Cardiac fibroblast (primary cell): ENCODE results near the gene PCCA.

Experiments used
- DNase-seq, 2 donors: peaks; one replicate each; pipeline versions ENCODE4 v3.0.0 to v3.0.0-alpha.2; 2010; ENCODE audit warnings: low read depth in 2 of 2
- H3K4me3 ChIP-seq, 2 donors: replicated peaks in 1 of 2; 1 replicate in 1 of 2; 2 replicates in 1 of 2; pipeline ENCODE4 v1.5.1; 2011; ENCODE audit warnings: low read depth in 2 of 2, low read length in 2 of 2, mild to moderate bottlenecking in 2 of 2, moderate library complexity in 1 of 2
- TF ChIP-seq, protein P1 (sequence below): IDR thresholded peaks from one replicate; pipeline ENCODE4 v1.5.1; 2011; ENCODE audit warnings: low read depth, mild to moderate bottlenecking, low read length, inconsistent platforms

The PCCA gene

DNA sequence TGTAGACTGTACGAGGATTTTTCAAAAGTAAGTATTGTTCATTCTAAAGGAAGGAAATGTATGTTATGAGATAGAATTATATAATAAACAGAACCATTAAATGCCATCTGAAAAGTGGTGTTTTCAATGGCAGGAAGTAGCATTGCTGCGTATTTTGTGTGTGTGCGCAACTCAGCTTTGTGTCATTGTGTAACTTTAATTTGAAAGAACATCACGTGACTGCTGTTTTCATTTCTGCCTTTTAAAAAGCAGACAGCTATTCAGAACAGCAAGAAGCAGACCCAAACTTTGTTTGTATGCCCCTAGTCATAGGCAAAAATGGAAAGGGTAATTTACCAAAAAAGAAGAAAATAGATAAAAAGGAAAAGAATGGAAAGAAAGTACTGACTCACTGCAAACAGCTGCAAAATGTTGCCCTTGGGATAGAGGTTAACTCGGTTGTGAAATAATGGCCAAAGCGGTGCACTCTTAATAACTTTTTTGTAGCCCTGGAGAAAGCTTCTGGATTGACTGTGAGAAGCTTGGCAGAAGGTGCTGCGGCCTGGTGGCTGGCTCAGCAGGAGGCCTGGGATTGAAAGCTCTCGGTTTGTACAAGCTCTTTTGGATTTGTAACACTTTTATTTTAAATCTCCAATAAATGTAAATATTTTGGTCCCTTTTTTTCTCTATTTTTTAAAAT, 402.4 kb downstream of the PCCA start:
- no peak overlapping the region for H3K4me3 ChIP-seq
- TF ChIP-seq, protein P1, sequence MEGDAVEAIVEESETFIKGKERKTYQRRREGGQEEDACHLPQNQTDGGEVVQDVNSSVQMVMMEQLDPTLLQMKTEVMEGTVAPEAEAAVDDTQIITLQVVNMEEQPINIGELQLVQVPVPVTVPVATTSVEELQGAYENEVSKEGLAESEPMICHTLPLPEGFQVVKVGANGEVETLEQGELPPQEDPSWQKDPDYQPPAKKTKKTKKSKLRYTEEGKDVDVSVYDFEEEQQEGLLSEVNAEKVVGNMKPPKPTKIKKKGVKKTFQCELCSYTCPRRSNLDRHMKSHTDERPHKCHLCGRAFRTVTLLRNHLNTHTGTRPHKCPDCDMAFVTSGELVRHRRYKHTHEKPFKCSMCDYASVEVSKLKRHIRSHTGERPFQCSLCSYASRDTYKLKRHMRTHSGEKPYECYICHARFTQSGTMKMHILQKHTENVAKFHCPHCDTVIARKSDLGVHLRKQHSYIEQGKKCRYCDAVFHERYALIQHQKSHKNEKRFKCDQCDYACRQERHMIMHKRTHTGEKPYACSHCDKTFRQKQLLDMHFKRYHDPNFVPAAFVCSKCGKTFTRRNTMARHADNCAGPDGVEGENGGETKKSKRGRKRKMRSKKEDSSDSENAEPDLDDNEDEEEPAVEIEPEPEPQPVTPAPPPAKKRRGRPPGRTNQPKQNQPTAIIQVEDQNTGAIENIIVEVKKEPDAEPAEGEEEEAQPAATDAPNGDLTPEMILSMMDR, result peak; percentile 27
- peak; percentile 81 to 92 for DNase-seq

DNA sequence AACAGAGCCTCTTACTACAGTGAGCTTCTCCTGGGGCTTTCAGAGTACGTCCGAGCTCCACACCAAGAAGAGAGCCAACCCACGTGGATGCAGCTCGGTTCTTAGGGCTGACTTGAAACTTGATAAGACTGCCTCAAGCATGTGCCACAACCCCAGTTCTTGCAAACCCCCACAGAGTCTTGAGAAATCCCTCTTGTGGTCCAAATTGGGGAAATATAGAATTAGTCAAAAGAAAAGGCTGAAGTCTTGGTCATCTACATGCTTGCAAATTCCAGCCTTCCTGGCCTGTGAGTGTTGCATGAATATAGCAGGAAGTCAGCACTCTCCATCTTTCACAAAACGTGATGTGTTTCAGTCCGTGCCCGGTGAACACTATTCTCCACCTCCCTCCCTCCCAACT, 404.5 kb downstream of the PCCA start:
- H3K4me3 ChIP-seq, result no peak overlapping the region
- DNase-seq, result peak in 1 of 2 donors; percentile 62
- TF ChIP-seq, protein P1, result no peak

DNA sequence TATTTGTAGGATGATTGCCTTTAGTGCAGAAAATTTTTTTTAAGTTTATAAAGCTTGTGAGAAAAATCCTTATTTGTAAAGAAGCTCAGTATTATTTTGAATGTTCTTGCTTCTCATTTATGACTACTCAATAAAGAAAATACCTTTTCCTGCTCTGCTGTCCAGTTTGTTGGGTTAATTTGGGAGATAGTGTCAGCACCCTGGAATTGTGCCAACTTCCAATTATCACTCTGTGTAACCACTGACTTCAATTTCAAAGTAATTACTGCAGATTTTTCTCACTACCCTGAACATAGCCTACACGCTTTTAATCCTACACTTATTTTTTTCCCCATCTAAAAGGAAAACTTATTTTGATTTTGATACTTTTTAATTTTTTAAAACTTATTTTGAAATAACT, 406.6 kb downstream of the PCCA start:
- TF ChIP-seq, protein P1, result no peak
- no peak overlapping the region for H3K4me3 ChIP-seq
- DNase-seq, result no peak

DNA sequence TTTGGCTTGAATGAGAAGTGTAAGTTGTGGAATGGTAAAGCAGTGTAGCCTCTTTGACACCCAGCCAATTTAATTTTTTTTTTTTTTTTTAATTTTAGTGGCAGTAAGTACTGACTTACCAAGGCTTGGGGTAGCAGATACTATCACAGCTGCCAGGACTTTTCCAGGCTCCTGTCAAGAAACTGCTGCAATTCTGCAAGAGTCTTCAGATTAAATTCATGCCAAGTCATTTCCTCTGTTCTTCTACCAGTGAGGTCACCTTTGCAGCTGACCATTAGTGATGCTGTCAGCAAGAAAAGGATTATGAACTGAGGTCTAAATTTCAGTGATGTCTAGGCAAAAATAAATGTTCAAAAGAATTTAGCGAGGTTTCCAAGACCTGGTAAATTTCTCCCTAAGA, 408.5 kb downstream of the PCCA start:
- H3K4me3 ChIP-seq, result no peak overlapping the region
- TF ChIP-seq, protein P1, result no peak
- DNase-seq, result peak; percentile 74 to 95

DNA sequence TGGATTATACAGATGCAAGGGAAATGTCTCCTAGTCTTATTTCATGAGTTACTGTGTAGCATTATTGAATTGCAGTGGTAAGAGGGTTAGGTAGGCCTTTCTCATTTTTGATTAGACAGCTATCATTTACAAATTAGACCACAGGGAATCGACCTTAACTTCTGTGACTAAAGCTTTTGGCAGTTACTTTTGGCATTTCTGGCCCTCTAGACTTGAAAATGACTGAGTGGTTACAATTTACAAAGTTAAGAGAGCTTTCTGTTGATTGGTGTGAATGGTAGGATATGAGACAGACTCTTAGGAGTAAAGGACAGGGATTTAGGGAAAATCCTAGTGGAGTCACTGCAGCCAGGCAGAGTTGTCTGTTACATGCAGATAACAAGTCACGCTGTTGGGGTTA, 413.6 kb downstream of the PCCA start:
- TF ChIP-seq, protein P1, result no peak
- no peak overlapping the region for H3K4me3 ChIP-seq
- DNase-seq, result no peak

DNA sequence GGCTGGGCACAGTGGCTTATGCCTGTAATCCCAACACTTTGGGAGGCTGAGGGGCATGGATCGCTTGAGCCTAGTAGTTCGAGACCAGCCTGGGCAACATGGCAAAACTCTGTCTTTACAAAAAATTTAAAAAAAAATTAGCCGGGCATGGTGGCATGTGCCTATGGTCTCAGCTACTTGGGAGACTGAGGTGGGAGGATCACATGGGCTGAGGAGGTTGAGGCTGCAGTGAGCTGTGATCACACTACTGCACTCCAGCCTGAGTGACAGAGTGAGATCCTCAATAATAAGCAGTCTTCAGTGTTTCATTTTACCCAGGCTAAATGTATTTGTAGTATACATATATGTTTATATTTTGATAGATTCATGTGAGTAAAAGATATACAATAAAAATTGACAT, 414.7 kb downstream of the PCCA start:
- DNase-seq, result no peak
- TF ChIP-seq, protein P1, result no peak
- H3K4me3 ChIP-seq, result no peak overlapping the region

DNA sequence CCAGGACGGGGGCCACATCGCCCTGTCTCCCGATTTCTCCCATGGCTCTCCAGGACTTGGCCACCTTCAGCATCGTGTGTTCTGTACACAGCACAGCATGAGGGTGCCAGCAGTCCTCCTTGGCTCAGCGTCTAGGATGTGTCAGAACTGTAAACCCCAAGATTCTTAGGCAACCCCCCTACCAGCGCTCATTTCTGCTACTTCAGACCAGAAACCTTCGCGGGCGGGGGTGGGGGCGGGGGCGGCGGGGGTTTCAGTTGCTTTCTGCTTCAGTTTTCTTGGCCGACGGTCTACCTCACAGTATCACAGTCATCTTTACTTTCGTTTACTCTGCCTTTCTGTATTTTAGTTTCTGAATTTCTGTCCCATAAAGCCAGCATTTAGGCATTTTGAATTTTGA, 417.3 kb downstream of the PCCA start:
- H3K4me3 ChIP-seq, result no peak overlapping the region
- DNase-seq, result no peak
- TF ChIP-seq, protein P1, result no peak
